GM12865 (cell line): ENCODE data around the gene ADAMTS12.

ENCODE experiments used
- DNase-seq: peaks from one replicate; pipeline ENCODE4 v3.0.0; 2010; ENCODE audit warnings: low read depth
- H3K4me3 ChIP-seq: 2 replicates; pipeline ENCODE4 v1.5.1; 2011; ENCODE audit warnings: mild to moderate bottlenecking, low read depth, low read length, control low read depth
- TF ChIP-seq, protein P1 (sequence below): IDR thresholded peaks from 2 replicates; pipeline ENCODE4 v1.5.1; 2011; ENCODE audit warnings: low read length, control low read depth, low read depth, inconsistent platforms; ENCODE audit not compliant: insufficient read depth; ENCODE audit errors: missing control alignments

ADAMTS12 gene

DNA sequence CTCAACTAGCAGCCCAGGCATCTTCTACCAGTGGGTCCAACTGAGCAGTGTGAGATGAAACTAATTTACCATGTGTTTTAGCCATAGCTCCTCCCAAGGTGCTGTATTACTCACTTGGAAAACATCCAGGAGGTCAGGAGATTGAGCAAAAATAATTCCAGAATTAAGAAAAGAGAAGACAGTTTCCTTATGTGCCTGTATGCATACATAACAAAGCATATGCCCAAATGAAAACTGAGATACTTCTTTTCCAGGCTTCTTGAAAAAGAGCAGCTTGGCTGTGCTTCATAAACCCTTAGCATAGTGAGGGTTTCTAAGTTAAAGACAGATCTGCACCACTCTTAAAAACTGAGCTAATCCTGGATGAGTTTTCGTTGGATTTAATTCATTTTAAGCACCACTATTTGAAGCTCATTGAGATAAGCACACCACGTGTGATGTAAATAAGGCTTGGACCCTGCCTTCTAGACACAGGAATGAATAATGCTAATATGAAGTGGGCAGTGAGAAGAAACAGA, 119.4 kb downstream of the ADAMTS12 start:
- TF ChIP-seq, protein P1, sequence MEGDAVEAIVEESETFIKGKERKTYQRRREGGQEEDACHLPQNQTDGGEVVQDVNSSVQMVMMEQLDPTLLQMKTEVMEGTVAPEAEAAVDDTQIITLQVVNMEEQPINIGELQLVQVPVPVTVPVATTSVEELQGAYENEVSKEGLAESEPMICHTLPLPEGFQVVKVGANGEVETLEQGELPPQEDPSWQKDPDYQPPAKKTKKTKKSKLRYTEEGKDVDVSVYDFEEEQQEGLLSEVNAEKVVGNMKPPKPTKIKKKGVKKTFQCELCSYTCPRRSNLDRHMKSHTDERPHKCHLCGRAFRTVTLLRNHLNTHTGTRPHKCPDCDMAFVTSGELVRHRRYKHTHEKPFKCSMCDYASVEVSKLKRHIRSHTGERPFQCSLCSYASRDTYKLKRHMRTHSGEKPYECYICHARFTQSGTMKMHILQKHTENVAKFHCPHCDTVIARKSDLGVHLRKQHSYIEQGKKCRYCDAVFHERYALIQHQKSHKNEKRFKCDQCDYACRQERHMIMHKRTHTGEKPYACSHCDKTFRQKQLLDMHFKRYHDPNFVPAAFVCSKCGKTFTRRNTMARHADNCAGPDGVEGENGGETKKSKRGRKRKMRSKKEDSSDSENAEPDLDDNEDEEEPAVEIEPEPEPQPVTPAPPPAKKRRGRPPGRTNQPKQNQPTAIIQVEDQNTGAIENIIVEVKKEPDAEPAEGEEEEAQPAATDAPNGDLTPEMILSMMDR, result no peak
- no peak overlapping the region for H3K4me3 ChIP-seq
- DNase-seq, result no peak

DNA sequence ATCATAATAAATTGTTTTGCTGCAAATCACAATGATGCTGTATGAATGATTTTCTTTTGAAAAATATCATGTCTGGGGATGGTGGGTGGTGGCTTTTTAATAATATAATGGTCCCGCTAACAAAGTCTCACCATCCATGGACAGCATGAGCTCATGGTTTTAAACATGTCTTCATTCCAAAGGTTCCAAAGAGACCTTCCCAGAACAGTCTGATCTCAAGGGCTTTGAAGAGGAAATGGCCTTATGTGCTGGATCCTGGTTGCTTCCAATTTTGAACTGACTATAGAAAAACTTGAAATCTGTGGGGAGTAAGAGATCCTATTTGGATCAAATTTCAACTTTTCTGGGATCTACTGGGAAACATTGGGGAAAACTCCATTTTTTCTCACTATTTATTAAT, 121.8 kb downstream of the ADAMTS12 start:
- DNase-seq, result no peak
- TF ChIP-seq, protein P1, result no peak
- no peak overlapping the region for H3K4me3 ChIP-seq

DNA sequence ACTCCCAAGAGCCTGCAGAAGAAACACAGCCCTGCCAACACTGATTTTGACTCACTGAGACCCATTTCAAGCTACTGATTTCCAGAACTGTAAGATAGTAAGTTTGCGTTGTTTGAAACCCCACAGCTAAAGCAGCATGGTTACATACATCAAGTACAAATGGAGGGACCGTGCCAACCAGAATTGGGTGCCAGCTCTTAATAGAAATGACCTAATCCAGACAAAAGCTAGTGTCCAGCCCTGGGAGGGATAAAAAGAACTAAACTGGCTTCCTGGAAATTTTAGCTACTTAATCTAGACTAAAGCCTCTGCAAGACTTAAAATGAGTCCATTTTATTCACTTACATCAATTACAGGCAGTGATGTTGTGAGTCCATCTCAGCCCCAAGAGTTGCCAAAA, 122.6 kb downstream of the ADAMTS12 start:
- no peak overlapping the region for H3K4me3 ChIP-seq
- DNase-seq, result no peak
- TF ChIP-seq, protein P1, result no peak

DNA sequence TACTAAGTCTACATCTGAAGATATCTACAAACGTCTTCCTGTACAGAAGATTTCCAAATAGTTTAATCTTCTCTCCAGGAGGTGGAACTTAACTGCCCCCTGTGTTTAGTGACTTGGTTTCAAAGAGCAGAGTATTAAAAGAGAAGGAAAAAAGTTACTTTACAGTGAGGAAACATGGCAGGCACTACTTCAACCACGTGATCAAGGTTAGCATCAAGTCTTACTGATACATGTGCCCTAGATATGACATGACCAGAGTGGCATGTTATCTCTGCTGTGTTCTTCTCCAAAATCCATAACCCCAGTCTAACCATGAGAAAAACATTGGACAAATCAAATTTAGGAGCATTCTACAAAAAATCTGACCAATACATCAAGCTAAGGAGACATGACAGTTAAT, 125.8 kb downstream of the ADAMTS12 start:
- TF ChIP-seq, protein P1, result no peak
- H3K4me3 ChIP-seq, result no peak overlapping the region
- no peak for DNase-seq

DNA sequence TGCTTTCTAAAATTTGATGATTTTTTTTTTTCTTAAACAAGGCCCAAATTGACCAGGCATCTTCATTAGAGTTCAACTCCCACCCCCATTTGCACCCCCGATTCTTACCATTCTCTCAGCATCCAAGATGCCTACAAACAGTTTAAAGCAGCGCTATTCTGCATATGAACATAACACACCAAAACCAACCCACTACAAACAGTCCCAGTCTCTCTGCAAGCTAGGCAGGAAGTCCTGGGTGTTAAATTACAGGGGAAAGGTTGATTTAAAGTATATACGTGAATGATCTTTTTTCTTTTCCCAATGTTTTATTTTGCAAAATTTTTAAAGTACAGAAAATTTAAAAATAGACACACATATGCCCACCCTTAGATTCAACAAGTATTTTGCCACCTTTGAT, 127.0 kb downstream of the ADAMTS12 start:
- TF ChIP-seq, protein P1, result no peak

DNA sequence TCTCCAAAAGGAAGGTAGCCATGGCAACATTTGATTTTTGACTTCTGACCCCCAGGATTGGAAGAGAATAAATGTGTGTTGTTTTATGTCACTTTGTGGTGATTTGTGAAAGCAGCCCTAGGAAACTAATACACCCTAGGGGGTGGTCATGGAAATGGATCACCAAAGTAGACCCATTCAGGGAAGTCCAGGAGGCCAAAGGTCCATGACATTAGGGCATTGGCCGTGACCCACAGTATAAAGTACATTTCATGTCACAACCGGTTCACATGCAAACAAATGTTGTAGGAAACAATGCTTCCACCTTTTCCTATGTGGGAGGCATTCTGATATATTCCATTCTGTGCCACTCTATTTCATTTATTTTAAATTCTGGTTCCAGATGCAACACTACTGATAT, 128.4 kb downstream of the ADAMTS12 start:
- H3K4me3 ChIP-seq, result no peak overlapping the region
- TF ChIP-seq, protein P1, result no peak
- DNase-seq, result no peak

More for the DNA sequence above, 127.0 kb downstream of the ADAMTS12 start:
- DNase-seq, result no peak
- no peak overlapping the region for H3K4me3 ChIP-seq

DNA sequence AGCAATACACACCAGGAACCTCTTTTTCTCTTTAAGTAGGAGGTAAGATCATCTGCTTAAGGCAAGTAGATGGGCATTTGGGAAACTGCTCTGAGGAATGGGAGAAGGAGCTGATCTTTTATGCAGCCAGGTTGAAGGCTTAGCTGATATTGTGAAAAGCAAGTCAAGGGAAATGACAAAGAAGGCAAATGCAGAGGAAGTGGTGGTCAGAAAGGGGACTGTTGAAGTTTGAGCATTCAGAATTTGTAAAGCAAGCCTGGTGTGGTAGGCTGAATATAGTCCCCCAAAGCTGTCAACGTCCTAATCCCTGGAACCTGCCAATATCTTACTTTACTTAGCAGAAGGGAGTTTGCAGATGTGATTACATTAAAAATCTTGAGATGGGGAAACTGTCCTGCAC, 128.9 kb downstream of the ADAMTS12 start:
- no peak overlapping the region for H3K4me3 ChIP-seq
- TF ChIP-seq, protein P1, result no peak
- no peak for DNase-seq
